ENCODE results near the gene CACNA2D3. TPM values are rescaled to one million over a fixed set of nuclear protein-coding genes. Genes with fewer than 3 reads are reported as not detected.

The CACNA2D3 gene
- total and polyA plus RNA-seq, 2 donors from 2014 or later: 5.7 to 11.2 TPM

GRCh38 chr3:55074796-55075195 lies 952.4 kb downstream of the CACNA2D3 start:
- H3K9ac ChIP-seq (ENCODE audit: low read length in 3 of 3): no peak overlapping the region
- no peak overlapping the region for H3K4me3 ChIP-seq (ENCODE audit: low read length in 3 of 3)
- H3K9me3 ChIP-seq (ENCODE audit: control insufficient read depth in 2 of 3, insufficient read depth in 1 of 3, low read length in 3 of 3): no peaks in the 10 kb centered on the region
- no peak overlapping the region for H3K27ac ChIP-seq (ENCODE audit: low read depth in 2 of 2, low read length in 2 of 2)
- H3K4me1 ChIP-seq (ENCODE audit: control insufficient read depth in 2 of 3, insufficient read depth in 2 of 3, low read depth in 1 of 3, low read length in 3 of 3): no peaks in the 10 kb centered on the region
- no peaks in the 10 kb centered on the region for H3K27me3 ChIP-seq (ENCODE audit: control insufficient read depth, insufficient read depth, low read length)
- DNase-seq (no peak), FAIRE-seq (no peak)
- TF ChIP-seq, protein P1, sequence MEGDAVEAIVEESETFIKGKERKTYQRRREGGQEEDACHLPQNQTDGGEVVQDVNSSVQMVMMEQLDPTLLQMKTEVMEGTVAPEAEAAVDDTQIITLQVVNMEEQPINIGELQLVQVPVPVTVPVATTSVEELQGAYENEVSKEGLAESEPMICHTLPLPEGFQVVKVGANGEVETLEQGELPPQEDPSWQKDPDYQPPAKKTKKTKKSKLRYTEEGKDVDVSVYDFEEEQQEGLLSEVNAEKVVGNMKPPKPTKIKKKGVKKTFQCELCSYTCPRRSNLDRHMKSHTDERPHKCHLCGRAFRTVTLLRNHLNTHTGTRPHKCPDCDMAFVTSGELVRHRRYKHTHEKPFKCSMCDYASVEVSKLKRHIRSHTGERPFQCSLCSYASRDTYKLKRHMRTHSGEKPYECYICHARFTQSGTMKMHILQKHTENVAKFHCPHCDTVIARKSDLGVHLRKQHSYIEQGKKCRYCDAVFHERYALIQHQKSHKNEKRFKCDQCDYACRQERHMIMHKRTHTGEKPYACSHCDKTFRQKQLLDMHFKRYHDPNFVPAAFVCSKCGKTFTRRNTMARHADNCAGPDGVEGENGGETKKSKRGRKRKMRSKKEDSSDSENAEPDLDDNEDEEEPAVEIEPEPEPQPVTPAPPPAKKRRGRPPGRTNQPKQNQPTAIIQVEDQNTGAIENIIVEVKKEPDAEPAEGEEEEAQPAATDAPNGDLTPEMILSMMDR (IDR thresholded peaks at IDR 0.05; ENCODE audit: borderline replicate concordance, extremely low read depth, insufficient read depth): no peak
- intact Hi-C loops (cut with DNase I): no loop called here
- H3K36me3 ChIP-seq (ENCODE audit: control insufficient read depth in 2 of 3, insufficient read depth in 3 of 3, low read length in 3 of 3): no peaks in the 10 kb centered on the region

- DNase-seq: no peak
- H3K27ac ChIP-seq (ENCODE audit: low read depth in 2 of 2, low read length in 2 of 2): no peak overlapping the region
- no peak overlapping the region for H3K4me3 ChIP-seq (ENCODE audit: low read length in 3 of 3)
- H3K27me3 ChIP-seq (ENCODE audit: control insufficient read depth, insufficient read depth, low read length): no peaks in the 10 kb centered on the region
- intact Hi-C loops (cut with DNase I): no loop called here
- TF ChIP-seq, protein P1 (IDR thresholded peaks at IDR 0.05; ENCODE audit: borderline replicate concordance, extremely low read depth, insufficient read depth): no peak
- no peak overlapping the region for H3K9ac ChIP-seq (ENCODE audit: low read length in 3 of 3)
- no peaks in the 10 kb centered on the region for H3K4me1 ChIP-seq (ENCODE audit: control insufficient read depth in 2 of 3, insufficient read depth in 2 of 3, low read depth in 1 of 3, low read length in 3 of 3)
- no peaks in the 10 kb centered on the region for H3K36me3 ChIP-seq (ENCODE audit: control insufficient read depth in 2 of 3, insufficient read depth in 3 of 3, low read length in 3 of 3)
- no peak for FAIRE-seq
- no peaks in the 10 kb centered on the region for H3K9me3 ChIP-seq (ENCODE audit: control insufficient read depth in 2 of 3, insufficient read depth in 1 of 3, low read length in 3 of 3)
Measured at GRCh38 chr3:55075846-55076245, 953.5 kb downstream of the CACNA2D3 start.

- H3K9me3 ChIP-seq (ENCODE audit: control insufficient read depth in 2 of 3, insufficient read depth in 1 of 3, low read length in 3 of 3): no peaks in the 10 kb centered on the region
- intact Hi-C loops (cut with DNase I): no loop called here
- TF ChIP-seq, protein P1 (IDR thresholded peaks at IDR 0.05; ENCODE audit: borderline replicate concordance, extremely low read depth, insufficient read depth): no peak
- H3K4me1 ChIP-seq (ENCODE audit: control insufficient read depth in 2 of 3, insufficient read depth in 2 of 3, low read depth in 1 of 3, low read length in 3 of 3): no peaks in the 10 kb centered on the region
- H3K36me3 ChIP-seq (ENCODE audit: control insufficient read depth in 2 of 3, insufficient read depth in 3 of 3, low read length in 3 of 3): no peaks in the 10 kb centered on the region
- DNase-seq (no peak), FAIRE-seq (no peak)
- no peak overlapping the region for H3K9ac ChIP-seq (ENCODE audit: low read length in 3 of 3)
- H3K27me3 ChIP-seq (ENCODE audit: control insufficient read depth, insufficient read depth, low read length): no peaks in the 10 kb centered on the region
- H3K4me3 ChIP-seq (ENCODE audit: low read length in 3 of 3): no peak overlapping the region
- H3K27ac ChIP-seq (ENCODE audit: low read depth in 2 of 2, low read length in 2 of 2): no peak overlapping the region
Measured at GRCh38 chr3:55077726-55078125, 955.4 kb downstream of the CACNA2D3 start.

DNA sequence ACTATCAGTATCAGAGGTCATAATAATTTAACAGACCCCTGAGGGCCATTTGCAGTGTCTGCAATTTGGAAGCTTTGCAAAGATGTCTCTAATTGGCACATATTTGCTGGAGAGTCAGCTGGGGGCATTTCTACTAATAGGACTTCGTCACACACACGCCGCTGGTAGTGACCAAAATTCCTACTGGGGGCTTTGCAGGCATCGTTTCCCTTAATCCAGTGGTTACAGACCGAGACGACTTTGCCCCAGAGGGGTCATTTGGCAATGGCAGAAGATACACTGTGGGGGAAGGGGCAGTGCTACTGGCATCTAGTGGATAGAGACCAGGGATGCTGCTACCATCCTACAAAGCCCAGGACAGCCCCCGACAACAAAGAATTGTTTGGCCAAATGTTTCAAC lies 956.5 kb downstream of the CACNA2D3 start:
- no peak overlapping the region for H3K27ac ChIP-seq (ENCODE audit: low read depth in 2 of 2, low read length in 2 of 2)
- H3K4me1 ChIP-seq (ENCODE audit: control insufficient read depth in 2 of 3, insufficient read depth in 2 of 3, low read depth in 1 of 3, low read length in 3 of 3): no peaks in the 10 kb centered on the region
- H3K27me3 ChIP-seq (ENCODE audit: control insufficient read depth, insufficient read depth, low read length): no peaks in the 10 kb centered on the region
- intact Hi-C loops (cut with DNase I): no loop called here
- TF ChIP-seq, protein P1 (IDR thresholded peaks at IDR 0.05; ENCODE audit: borderline replicate concordance, extremely low read depth, insufficient read depth): no peak
- no peak for DNase-seq
- no peak overlapping the region for H3K4me3 ChIP-seq (ENCODE audit: low read length in 3 of 3)
- H3K9ac ChIP-seq (ENCODE audit: low read length in 3 of 3): no peak overlapping the region
- no peak for FAIRE-seq
- H3K36me3 ChIP-seq (ENCODE audit: control insufficient read depth in 2 of 3, insufficient read depth in 3 of 3, low read length in 3 of 3): no peaks in the 10 kb centered on the region
- H3K9me3 ChIP-seq (ENCODE audit: control insufficient read depth in 2 of 3, insufficient read depth in 1 of 3, low read length in 3 of 3): no peaks in the 10 kb centered on the region

Data from kidney (tissue), 14 donors.